AG09309 (cell line): ENCODE measurements around the gene PPP1R13L.

Experiments used
- DNase-seq: peaks from one replicate; pipeline ENCODE4 v3.0.0-alpha.2; 2010; ENCODE audit warnings: low read depth
- H3K4me3 ChIP-seq: 2 replicates; pipeline ENCODE4 v1.5.1; 2011; ENCODE audit warnings: mild to moderate bottlenecking, low read depth, low read length, moderate library complexity; ENCODE audit not compliant: control insufficient read depth
- CTCF ChIP-seq: IDR thresholded peaks from 2 replicates; pipeline ENCODE4 v1.5.1; 2011; ENCODE audit warnings: mild to moderate bottlenecking, low read depth, low read length, inconsistent platforms; ENCODE audit not compliant: insufficient read depth, control insufficient read depth; ENCODE audit errors: missing control alignments

The PPP1R13L gene

GRCh38 chr19:45442778-45443461, 38.1 kb upstream of the PPP1R13L start:
- no peak for TF ChIP-seq CTCF
- H3K4me3 ChIP-seq, result peak overlapping the region; percentile 39
- DNase-seq, result no peak

GRCh38 chr19:45442408-45442777, 37.5 kb upstream of the PPP1R13L start:
- TF ChIP-seq CTCF, result no peak
- no peak for DNase-seq

GRCh38 chr19:45440873-45441654, 36.2 kb upstream of the PPP1R13L start:
- H3K4me3 ChIP-seq, result no peak overlapping the region
- no peak for DNase-seq
- TF ChIP-seq CTCF, result no peak

More at GRCh38 chr19:45442408-45442777, 37.5 kb upstream of the PPP1R13L start:
- no peak overlapping the region for H3K4me3 ChIP-seq

- H3K4me3 ChIP-seq, result peak overlapping the region; percentile 32
- no peak for DNase-seq
- TF ChIP-seq CTCF, result no peak
Observed at GRCh38 chr19:45440259-45440638, 35.4 kb upstream of the PPP1R13L start.

- peak; percentile 90 for TF ChIP-seq CTCF
- H3K4me3 ChIP-seq, result peak overlapping the region; percentile 32
- DNase-seq, result no peak
Observed at GRCh38 chr19:45439569-45440258, 34.8 kb upstream of the PPP1R13L start.

GRCh38 chr19:45439190-45439568, 34.3 kb upstream of the PPP1R13L start:
- no peak for TF ChIP-seq CTCF
- no peak for DNase-seq
- peak overlapping the region; percentile 32 for H3K4me3 ChIP-seq
